Panc1 (cell line): ENCODE results near the gene HK3. TPM values are rescaled to one million over a fixed set of nuclear protein-coding genes. Genes with fewer than 3 reads are reported as not detected.

Experiments used
- ATAC-seq: fragments of 200-7000 bp; cut with Tn5 transposase; 2 replicates; pipeline ENCODE4 v1.9.1; 2020; ENCODE audit warnings: mild to moderate bottlenecking, moderate library complexity
- Bru-seq: library from RNA; stranded (reverse); fragments of 400-500 nt; gene quantifications from one replicate; lab custom pipeline; 2021; lab: Mats Ljungman, UMichigan
- BruChase-seq, 2 experiments: library from RNA; stranded (reverse); fragments of 400-500 nt; gene quantifications; one replicate each; lab custom pipeline; 2021; lab: Mats Ljungman, UMichigan
- BruUV-seq: library from RNA; stranded (reverse); fragments of 400-500 nt; replicated peaks from 2 replicates; lab custom pipeline; 2021; lab: Mats Ljungman, UMichigan
- CTCF ChIA-PET: fragments of 300-600 bp; sonication (Branson Sonifier 250); formaldehyde crosslinking; loops from one replicate; lab custom pipeline; 2022; ENCODE audit warnings: antibody characterized with exemption; lab: Charles Lee
- POLR2A ChIA-PET: fragments of 300-600 bp; sonication (Branson Sonifier 250); formaldehyde crosslinking; loops from one replicate; lab custom pipeline; 2022; ENCODE audit warnings: antibody characterized with exemption; lab: Charles Lee
- DNase-seq: peaks from one replicate; pipeline ENCODE4 v3.0.0-alpha.2; 2010; ENCODE audit warnings: low read depth, low spot score
- H3K27ac ChIP-seq: 2 replicates; pipeline ENCODE4 v1.5.1; 2011; ENCODE audit warnings: mild to moderate bottlenecking, low read length, inconsistent platforms
- H3K27me3 ChIP-seq: fragments of 200-500 bp; sonication (Bioruptor generic); 2 replicates; pipeline ENCODE4 v1.6.0; 2014; ENCODE audit warnings: low read length, inconsistent platforms; ENCODE audit not compliant: control insufficient read depth, insufficient read depth
- H3K36me3 ChIP-seq: fragments of 200-500 bp; sonication (Bioruptor generic); 2 replicates; pipeline ENCODE4 v1.5.1; 2014; ENCODE audit warnings: inconsistent platforms, mild to moderate bottlenecking, low read length, moderate library complexity; ENCODE audit not compliant: control insufficient read depth, insufficient read depth
- H3K4me1 ChIP-seq: 2 replicates; pipeline ENCODE4 v1.5.1; 2011; ENCODE audit warnings: inconsistent platforms, mild to moderate bottlenecking, low read length, moderate library complexity; ENCODE audit not compliant: control insufficient read depth, insufficient read depth
- H3K4me3 ChIP-seq, 2 experiments: 2 replicates each; pipeline ENCODE4 v1.5.1; 2011 to 2012; ENCODE audit warnings: low read depth in 2 of 2, low read length in 2 of 2, mild to moderate bottlenecking in 2 of 2, inconsistent platforms in 1 of 2, moderate library complexity in 1 of 2
- H3K9me3 ChIP-seq: fragments of 200-500 bp; sonication (Bioruptor generic); 2 replicates; pipeline ENCODE4 v1.5.1; 2014; ENCODE audit warnings: low read depth, mild to moderate bottlenecking, inconsistent platforms, low read length, moderate library complexity; ENCODE audit not compliant: control insufficient read depth, insufficient read depth
- CTCF ChIP-seq: fragments of 450-650 bp; IDR thresholded peaks from 2 replicates; pipeline ENCODE4 v1.5.1; 2017; ENCODE audit warnings: mild to moderate bottlenecking
- POLR2AphosphoS5 ChIP-seq: IDR thresholded peaks from 2 replicates; pipeline ENCODE4 v1.6.1; 2012; ENCODE audit warnings: mild to moderate bottlenecking, low read depth, low read length, moderate library complexity
- REST ChIP-seq, 2 experiments: IDR thresholded peaks; 2 replicates each; pipeline ENCODE4 v1.6.1; 2011 to 2012; ENCODE audit warnings: low read depth in 2 of 2, control low read depth in 1 of 2, low read length in 1 of 2, mild to moderate bottlenecking in 1 of 2, moderate library complexity in 1 of 2; ENCODE audit not compliant: insufficient read depth in 1 of 2
- SIN3A ChIP-seq: IDR thresholded peaks from 2 replicates; pipeline ENCODE4 v1.6.1; 2012; ENCODE audit warnings: low read depth, mild to moderate bottlenecking, low read length, moderate library complexity, borderline replicate concordance; ENCODE audit not compliant: insufficient read depth
- TCF7L2 ChIP-seq: IDR thresholded peaks from 2 replicates; pipeline ENCODE4 v1.6.1; 2011; ENCODE audit warnings: mild to moderate bottlenecking, low read depth, low read length, inconsistent platforms
- in situ Hi-C: cut with HindIII; loops from 2 replicates; pipeline ENCODE4 v1.10.0; 2016; ENCODE audit warnings: low sequenced_read_pairs, low pct_unique_long_range_greater_than_20kb
- intact Hi-C: fragments of 100-400 bp; cut with micrococcal nuclease; formaldehyde crosslinking; loops from one replicate; pipeline ENCODE4 v1.10.0; 2022; ENCODE audit not compliant: unreplicated experiment
- long read RNA-seq: library from polyadenylated mRNA; unstranded; transcript quantifications from one replicate; pipeline ENCODE4 v2.0.0, GENCODE V29; 2021; ENCODE audit not compliant: unreplicated experiment
- polyA plus RNA-seq: library from polyadenylated mRNA; unstranded; fragments of >200 nt; gene quantifications from one replicate; pipeline ENCODE4 v1.2.1, GENCODE V29; 2012; ENCODE audit warnings: missing spikeins; ENCODE audit not compliant: insufficient read length
- total RNA-seq: library from RNA; stranded (reverse); gene quantifications from one replicate; pipeline ENCODE4 v1.2.1, GENCODE V29; 2021; ENCODE audit not compliant: unreplicated experiment

The HK3 gene
- not detected for total RNA-seq
- polyA plus RNA-seq = not detected
- Bru-seq, nascent RNA = percentile 24 among the genes with signal in this experiment
- percentile 20 among the genes with signal in this experiment for BruChase-seq, experiment 1, labeled RNA remaining after a 2-hour chase
- BruChase-seq, experiment 2, labeled RNA remaining after a 6-hour chase = percentile 5 among the genes with signal in this experiment
- long read RNA-seq = 0 reads

- Histone ChIP-seq H3K9me3 (no peaks in the 10 kb centered on the region), H3K27ac (no peak within 1 kb of the TSS), H3K4me3 (no peak within 1 kb of the TSS), H3K4me1 (no peaks in the 10 kb centered on the region), H3K36me3 (peaks cover 2% of the 10 kb centered on the region), H3K27me3 (no peaks in the 10 kb centered on the region)
- ChIA-PET POLR2A (interaction anchor here (0.6 to 0.7 kb wide), 2 partner anchors 471 to 1134 kb away, joined by 4 to 6 read pairs; no protein-coding TSS in a partner anchor), CTCF (interaction anchor here (1.4 kb wide), 1 partner anchor 239 kb away, joined by 6 read pairs; no protein-coding TSS in a partner anchor)
- no peak for TF ChIP-seq REST (IDR thresholded peaks at IDR 0.05; ENCODE audit: insufficient read depth in 1 of 2, low read depth in 2 of 2, low read length in 1 of 2)
- TF ChIP-seq TCF7L2 = no peak
- TF ChIP-seq SIN3A = no peak
- no peak for TF ChIP-seq CTCF
- TF ChIP-seq POLR2AphosphoS5 = no peak
- no TSS peak for BruUV-seq
- in situ Hi-C loops = no loop called here
- intact Hi-C loops = no loop called here
- DNase-seq (no peak), ATAC-seq (no peak)
Observed at GRCh38 chr5:176899296-176899891, at the start of gene HK3. Gene HK3 (minus strand): TSS chr5:176899346. CDS start chr5:176896159, 3,187 bp downstream.

GRCh38 chr5:176948458-176948857 is 49.3 kb upstream of the HK3 start:
- BruUV-seq = TSS peak; percentile 24
- no peak for ATAC-seq
- no peaks in the 10 kb centered on the region for H3K4me1 ChIP-seq
- in situ Hi-C loops (no loop called here), intact Hi-C loops (no loop called here)
- TF ChIP-seq REST (IDR thresholded peaks at IDR 0.05; ENCODE audit: insufficient read depth in 1 of 2, low read depth in 2 of 2, low read length in 1 of 2) (no peak), SIN3A (no peak), POLR2AphosphoS5 (no peak), TCF7L2 (no peak), CTCF (no peak)
- H3K9me3 ChIP-seq = no peaks in the 10 kb centered on the region
- ChIA-PET POLR2A (no interaction called here), CTCF (no interaction called here)
- H3K27ac ChIP-seq = no peak overlapping the region
- H3K4me3 ChIP-seq = no peak overlapping the region
- DNase-seq = no peak
- peaks cover 28% of the 10 kb centered on the region for H3K36me3 ChIP-seq
- no peaks in the 10 kb centered on the region for H3K27me3 ChIP-seq
